ENCODE data around the gene PDAP1. TPM values are rescaled to one million over a fixed set of nuclear protein-coding genes. Genes with fewer than 3 reads are reported as not detected.
A peak's percentile ranks its signal among the peaks of the same experiment; 100 is the strongest.

The PDAP1 gene
- total and polyA plus RNA-seq, 9 of the 15 experiments (the other 6 are each of a cell fraction or from before 2014, with no cell fraction given), result 10.2 to 315 (median 129) TPM

DNA sequence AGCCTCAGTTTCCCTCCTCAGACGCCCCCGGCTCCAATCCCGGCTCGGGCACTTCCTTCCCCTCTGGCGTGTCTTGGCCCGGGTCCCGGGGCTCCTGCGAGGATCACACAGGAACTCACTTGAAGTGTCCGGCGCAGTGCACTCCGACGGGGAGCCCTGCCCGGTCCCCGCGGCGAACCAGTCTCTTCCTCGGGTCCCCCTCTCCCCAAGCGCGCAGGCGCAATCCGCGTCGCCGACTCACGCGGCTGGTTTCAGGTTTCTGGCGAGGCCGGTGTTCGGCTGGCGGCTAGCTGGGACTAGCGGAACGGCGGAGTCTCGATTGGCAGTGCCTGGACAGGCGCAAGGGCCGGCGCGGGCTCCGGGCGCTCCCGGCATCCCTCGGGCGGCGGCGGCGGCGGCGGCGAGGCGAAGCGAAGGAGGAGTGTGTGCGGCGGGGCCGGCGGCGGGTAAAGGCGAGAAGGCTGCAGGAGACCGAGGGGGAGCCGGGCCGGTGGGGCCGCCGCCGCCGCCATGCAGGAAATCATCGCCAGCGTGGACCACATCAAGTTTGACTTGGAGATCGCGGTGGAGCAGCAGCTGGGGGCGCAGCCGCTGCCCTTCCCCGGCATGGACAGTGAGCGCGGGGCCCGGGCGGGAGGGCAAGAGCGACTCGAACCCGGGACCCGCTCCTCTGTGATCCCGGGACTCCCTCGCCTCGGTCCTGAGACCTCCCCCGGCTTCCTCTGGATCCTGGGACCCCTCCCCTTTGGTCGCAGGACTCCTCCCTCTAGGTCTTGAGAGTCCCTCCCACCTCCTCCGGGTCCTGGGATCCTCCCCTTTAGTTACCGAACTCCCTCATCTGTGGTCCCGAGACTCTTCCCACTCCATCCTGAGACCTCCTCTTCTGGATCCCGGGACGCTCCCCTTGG, 30.4 kb upstream of the PDAP1 start, which contains the start of the genes CPSF4 and PTCD1 (continued):
- TF ChIP-seq, protein P1, sequence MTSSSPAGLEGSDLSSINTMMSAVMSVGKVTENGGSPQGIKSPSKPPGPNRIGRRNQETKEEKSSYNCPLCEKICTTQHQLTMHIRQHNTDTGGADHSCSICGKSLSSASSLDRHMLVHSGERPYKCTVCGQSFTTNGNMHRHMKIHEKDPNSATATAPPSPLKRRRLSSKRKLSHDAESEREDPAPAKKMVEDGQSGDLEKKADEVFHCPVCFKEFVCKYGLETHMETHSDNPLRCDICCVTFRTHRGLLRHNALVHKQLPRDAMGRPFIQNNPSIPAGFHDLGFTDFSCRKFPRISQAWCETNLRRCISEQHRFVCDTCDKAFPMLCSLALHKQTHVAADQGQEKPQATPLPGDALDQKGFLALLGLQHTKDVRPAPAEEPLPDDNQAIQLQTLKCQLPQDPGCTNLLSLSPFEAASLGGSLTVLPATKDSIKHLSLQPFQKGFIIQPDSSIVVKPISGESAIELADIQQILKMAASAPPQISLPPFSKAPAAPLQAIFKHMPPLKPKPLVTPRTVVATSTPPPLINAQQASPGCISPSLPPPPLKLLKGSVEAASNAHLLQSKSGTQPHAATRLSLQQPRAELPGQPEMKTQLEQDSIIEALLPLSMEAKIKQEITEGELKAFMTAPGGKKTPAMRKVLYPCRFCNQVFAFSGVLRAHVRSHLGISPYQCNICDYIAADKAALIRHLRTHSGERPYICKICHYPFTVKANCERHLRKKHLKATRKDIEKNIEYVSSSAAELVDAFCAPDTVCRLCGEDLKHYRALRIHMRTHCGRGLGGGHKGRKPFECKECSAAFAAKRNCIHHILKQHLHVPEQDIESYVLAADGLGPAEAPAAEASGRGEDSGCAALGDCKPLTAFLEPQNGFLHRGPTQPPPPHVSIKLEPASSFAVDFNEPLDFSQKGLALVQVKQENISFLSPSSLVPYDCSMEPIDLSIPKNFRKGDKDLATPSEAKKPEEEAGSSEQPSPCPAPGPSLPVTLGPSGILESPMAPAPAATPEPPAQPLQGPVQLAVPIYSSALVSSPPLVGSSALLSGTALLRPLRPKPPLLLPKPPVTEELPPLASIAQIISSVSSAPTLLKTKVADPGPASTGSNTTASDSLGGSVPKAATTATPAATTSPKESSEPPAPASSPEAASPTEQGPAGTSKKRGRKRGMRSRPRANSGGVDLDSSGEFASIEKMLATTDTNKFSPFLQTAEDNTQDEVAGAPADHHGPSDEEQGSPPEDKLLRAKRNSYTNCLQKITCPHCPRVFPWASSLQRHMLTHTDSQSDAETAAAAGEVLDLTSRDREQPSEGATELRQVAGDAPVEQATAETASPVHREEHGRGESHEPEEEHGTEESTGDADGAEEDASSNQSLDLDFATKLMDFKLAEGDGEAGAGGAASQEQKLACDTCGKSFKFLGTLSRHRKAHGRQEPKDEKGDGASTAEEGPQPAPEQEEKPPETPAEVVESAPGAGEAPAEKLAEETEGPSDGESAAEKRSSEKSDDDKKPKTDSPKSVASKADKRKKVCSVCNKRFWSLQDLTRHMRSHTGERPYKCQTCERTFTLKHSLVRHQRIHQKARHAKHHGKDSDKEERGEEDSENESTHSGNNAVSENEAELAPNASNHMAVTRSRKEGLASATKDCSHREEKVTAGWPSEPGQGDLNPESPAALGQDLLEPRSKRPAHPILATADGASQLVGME (CRISPR knock-in tag; IDR thresholded peaks at IDR 0.05), result peak; percentile 80; the same call in 1 of the 2 replicates
- TF ChIP-seq SIN3B (IDR thresholded peaks at IDR 0.05; ENCODE audit: low read depth), result peak; percentile 78; the same call in 1 of the 2 replicates
- TF ChIP-seq GATAD2B (IDR thresholded peaks at IDR 0.05; ENCODE audit: borderline replicate concordance), result no peak; the same call in 1 of the 2 replicates
- no peak for TF ChIP-seq FOXJ3 (CRISPR knock-in tag; IDR thresholded peaks at IDR 0.05)
- peak; percentile 74 for TF ChIP-seq NR2C2 (CRISPR knock-in tag; IDR thresholded peaks at IDR 0.05)
- TF ChIP-seq NR2C2 (tag; IDR thresholded peaks at IDR 0.05), result peak; percentile 64; the same call in 1 of the 2 replicates
- TF ChIP-seq BDP1 (IDR thresholded peaks at IDR 0.05; ENCODE audit: insufficient read depth, insufficient read length), result no peak
- peak; percentile 71 for TF ChIP-seq TBP (optimal IDR thresholded peaks at IDR 0.05; ENCODE audit: low read depth, low read length)
- TF ChIP-seq SREBF1 (IDR thresholded peaks at IDR 0.05; ENCODE audit: borderline replicate concordance, low read depth, low read length), result no peak
- TF ChIP-seq, protein P2, sequence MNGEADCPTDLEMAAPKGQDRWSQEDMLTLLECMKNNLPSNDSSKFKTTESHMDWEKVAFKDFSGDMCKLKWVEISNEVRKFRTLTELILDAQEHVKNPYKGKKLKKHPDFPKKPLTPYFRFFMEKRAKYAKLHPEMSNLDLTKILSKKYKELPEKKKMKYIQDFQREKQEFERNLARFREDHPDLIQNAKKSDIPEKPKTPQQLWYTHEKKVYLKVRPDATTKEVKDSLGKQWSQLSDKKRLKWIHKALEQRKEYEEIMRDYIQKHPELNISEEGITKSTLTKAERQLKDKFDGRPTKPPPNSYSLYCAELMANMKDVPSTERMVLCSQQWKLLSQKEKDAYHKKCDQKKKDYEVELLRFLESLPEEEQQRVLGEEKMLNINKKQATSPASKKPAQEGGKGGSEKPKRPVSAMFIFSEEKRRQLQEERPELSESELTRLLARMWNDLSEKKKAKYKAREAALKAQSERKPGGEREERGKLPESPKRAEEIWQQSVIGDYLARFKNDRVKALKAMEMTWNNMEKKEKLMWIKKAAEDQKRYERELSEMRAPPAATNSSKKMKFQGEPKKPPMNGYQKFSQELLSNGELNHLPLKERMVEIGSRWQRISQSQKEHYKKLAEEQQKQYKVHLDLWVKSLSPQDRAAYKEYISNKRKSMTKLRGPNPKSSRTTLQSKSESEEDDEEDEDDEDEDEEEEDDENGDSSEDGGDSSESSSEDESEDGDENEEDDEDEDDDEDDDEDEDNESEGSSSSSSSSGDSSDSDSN (IDR thresholded peaks at IDR 0.05; ENCODE audit: borderline replicate concordance in 1 of 2, low read depth in 2 of 2, low read length in 2 of 2), result peak; percentile 39 to 66; a peak in 1 of 4 replicates
- no peak for TF ChIP-seq MTA1 (IDR thresholded peaks at IDR 0.05; ENCODE audit: borderline replicate concordance)
- no peak for TF ChIP-seq TEAD4 (IDR thresholded peaks at IDR 0.05; ENCODE audit: low read length)
- TF ChIP-seq TEAD4 (CRISPR knock-in tag; IDR thresholded peaks at IDR 0.05; ENCODE audit: borderline replicate concordance), result no peak
- TF ChIP-seq CTBP1 (IDR thresholded peaks at IDR 0.05; ENCODE audit: borderline replicate concordance), result peak; percentile 80
- no peak for TF ChIP-seq SAFB (IDR thresholded peaks at IDR 0.05; ENCODE audit: borderline replicate concordance, low read depth, low read length)
- TF ChIP-seq ZBED1 (IDR thresholded peaks at IDR 0.05), result peak; percentile 73; the same call in 1 of the 2 replicates

Measured in K562 (cell line).